HG03571 (cell line): ENCODE measurements around the gene PKLR.
A peak's percentile ranks its signal among the peaks of the same experiment; 100 is the strongest.
"Not testable (repeated sequence)": the region's sequence is repeated elsewhere in the genome, so short reads cannot be mapped to it uniquely, and the experiment has no call there.

Experiments used
- ATAC-seq: cut with Tn5 transposase; IDR thresholded peaks from one replicate; pipeline ENCODE4 v1.9.1; 2021; ENCODE audit not compliant: unreplicated experiment

The PKLR gene

DNA sequence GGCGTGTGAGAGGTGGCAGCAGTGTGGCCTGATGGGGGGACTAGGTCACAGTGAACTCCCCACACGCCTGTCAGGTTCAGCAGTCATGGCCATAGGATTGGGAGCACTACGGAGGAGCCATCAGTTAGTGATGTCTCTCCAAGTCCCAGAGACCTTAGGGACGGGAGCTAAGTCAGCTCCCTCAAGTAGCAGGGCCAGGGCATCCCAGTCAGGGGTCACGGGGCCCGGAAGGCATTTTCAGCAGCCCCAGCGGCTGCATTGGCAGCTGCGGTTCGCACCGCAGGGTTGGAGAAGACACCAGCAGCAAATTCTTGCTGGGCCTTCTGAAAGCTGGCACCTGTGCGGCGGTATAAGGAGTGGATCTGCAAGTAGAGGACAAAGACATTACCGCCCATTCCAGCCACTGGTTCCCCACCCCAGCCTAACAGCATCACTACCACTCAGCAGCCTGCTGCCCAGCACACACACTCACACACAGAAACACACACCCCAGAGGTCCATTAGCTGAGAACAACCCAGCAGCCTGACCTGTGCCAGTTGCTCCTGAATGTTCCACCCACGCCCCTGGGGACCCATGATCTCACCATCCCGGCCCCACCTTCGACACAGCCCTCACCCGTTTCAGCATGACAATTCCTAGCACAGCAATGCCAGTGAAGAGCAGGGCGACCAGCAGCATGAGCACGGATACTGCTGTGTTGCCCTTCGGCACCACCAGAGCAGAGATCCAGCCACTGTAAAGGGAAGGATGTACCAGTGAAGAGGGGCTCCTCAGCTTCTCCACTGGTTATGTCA, 45.0 kb downstream of the PKLR start:
- no peak for ATAC-seq

DNA sequence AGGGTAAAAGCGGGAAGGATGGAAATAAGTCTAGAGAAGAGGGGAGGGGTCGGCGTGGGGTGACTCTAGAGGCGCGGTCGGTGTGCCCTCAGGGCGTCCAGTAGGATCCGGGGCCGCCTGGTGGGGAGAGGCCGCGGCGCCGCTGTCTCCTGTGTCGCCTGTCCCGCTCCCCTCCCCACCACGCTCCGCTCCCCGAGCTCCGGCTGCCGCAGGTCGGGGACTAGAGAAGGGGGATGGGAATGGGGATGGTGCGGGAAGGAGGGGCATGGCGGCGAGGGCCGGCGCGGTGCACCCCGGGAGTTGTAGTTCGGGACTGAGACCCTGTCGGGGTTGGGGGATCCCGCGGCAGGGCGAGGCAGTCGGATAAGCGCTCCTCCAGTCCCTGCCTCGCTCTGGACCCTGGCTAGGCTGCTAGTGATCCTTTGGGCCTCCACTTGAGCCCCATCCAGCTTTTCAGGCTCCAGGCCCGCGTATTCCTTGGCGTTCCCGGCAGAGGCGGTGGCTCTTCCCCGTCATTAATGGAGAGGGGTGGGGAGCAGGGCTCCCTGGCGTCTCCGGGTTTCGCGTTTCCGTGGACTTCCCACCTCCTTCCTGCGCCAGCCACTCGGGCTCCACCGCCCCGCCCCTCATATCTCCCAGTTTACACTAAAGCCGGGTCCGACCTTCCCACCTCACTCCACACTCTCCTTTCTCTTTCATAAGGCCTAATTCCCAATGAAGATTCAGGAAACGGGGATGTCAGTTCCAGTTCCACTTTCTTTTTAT, 45.8 kb downstream of the PKLR start, which contains the start of gene ENTREP3:
ENTREP3 (minus strand) TSS at position 241 of the 765 bp plus-strand sequence. CDS start 606 bp downstream, outside the sequence.
- peak; percentile 40 for ATAC-seq

DNA sequence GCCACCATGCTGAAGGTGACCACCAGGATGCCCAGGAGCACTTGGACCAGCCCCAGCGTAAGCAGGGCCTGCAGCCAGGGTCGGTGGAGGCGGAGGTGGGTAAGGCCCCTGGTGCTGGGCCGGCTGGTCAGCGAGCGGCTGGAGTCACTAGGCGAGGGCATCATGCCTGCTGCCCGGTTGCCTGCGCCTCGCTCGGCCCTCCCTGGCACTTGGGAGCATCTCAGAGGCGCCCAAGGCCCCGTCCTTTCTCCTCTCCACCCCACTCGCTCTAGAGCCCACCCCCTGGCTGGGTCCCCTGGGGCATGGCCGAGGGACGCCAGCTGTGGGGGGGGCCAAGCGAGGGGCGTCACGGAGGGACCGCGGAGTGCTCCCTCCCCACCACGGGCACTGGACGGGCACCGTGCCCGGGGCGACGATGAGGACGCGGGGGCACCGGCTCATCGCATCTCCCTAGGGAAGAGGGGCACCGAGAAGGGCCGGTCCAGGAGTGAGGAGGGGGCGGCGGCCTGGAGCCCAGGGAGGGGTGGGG, 46.5 kb downstream of the PKLR start:
- ATAC-seq: no peak

DNA sequence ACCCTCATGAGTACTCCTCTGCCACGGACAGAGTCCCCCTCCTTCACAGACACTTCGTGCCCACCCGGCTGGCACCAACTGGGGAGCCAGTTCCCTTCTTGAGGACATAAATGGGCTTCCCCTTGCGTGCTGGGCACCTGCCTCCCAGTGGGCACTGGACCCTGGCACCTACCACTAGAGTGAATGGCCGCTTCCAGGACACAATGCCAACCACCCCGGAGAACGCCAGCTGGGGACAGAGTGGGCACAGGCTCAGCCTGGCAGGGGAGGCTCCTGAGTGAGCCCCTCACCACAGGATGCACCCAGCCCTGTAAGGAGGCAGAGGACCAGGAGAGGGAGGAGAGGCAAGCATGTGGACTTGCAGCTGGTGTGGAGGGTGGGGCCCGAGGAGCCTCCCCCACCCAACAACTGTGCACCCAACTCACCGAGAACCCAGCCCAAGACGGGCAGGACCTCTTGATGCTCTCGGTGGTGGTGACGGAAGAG, 47.0 kb downstream of the PKLR start:
- no peak for ATAC-seq

DNA sequence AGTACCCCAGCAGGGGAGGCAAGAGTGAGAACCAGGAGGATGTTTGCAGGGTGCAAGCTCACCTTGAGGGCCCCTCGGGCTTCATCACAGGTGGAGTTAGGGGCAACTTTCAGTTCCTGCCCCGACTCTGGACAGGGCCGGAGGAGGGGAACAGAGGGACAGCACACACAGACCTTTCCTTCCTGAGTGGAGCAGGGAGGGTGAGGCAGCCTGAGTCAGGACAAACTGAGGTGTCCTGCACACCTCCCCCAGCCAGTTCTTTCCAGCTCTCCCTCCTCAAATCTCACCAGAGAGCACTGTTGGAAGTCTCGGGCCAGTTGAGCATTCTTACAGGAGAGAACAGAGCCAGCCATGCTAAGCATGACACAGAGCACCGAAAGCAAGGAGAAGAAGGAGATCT, 47.4 kb downstream of the PKLR start:
- no peak for ATAC-seq

DNA sequence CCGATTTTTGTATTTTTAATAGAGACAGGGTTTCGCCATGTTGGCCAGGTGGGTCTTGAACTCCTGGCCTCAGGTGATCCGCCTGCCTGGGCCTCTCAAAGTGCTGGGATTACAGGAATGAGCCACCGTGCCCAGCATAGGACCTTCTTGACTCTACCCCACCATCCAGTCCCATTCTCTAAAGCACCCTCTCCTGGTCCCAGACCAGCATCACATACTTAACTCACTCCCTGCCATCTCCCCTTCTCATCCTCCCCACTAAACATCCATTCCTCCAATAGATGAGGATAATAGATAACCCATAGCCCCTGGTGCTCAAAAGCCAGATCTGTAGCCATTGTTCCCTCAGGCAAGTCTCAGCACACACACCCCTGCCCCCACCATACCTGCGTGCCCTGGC, 48.0 kb downstream of the PKLR start:
- no peak for ATAC-seq

DNA sequence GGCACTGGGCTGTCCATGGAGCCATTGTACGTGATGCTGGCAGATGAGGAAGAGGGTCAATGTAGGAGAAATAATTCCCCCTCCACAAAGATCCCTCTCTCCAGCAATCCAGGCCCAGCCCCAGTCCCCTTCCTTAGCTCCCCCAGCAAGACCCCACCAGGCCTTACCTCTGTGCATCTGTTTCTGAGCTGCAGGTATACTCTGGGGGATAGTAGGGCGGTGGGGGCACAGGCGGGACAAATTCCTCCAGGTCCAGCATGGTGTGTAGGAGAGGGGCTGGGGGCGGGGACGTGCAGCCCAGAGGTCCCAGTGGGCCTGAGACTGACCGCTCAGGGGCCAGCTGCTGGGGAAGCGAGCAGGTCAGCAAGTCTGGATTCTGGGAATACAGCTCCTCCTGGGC, 49.7 kb downstream of the PKLR start:
- no peak for ATAC-seq

DNA sequence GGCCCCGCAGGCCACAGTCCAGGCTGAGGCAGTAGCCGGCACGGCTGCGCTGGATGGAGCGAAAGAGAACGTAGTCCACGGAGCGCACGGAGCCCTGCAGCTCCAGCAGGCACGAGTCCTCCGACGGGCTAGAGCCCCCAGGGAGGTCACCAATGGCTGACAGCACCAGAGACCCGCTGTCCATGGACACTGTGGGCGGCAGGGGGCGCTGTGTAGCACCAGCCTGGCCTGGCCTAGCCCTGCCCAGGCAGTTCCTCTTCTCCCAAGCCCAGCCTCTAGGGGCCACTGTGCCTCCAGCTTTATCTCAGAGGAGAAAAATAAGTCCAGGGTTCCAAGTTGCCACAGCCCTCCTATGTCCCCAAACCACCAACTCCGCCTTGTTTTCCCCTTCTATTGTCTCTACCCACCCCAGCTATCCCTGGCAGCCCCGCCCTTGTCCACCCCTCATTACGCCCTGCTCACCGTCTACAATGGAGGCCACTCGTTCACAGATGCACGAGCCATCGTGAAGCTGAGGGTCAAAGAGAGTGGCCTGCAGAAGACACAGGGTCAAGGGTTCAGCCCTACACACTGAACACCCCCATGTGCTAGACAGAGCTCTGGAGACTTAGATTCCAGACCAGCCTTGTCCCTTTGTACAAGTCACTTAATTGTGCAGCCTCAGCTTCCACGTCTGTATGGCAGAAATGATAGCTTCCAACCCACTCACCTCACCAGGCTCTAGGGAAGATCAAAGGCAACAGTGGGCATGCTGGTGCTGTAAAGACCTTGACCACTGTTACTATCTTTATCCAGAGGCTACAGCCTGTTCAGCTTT, 50.4 kb downstream of the PKLR start:
- ATAC-seq: peak; percentile 71

DNA sequence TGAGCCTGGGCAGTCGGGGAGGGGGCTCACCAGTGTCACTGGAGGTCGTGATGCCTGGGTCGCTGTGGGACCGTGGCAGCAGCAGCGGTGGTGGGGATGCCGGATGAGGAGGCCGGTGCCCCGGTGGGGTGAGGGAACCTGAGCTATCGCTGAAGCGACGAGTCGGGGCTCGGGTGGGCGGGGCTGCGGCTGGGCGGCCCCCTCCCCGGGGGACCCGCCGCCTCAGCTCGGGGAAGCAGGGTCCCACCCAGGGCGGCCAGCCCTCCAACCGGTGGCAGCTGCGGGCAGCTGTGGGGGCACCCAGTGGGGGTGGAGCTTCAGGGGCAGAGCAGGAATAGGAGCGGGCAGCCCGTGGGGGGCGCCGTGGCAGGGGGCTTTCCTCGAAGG, 51.0 kb downstream of the PKLR start:
- peak; percentile 17 for ATAC-seq

DNA sequence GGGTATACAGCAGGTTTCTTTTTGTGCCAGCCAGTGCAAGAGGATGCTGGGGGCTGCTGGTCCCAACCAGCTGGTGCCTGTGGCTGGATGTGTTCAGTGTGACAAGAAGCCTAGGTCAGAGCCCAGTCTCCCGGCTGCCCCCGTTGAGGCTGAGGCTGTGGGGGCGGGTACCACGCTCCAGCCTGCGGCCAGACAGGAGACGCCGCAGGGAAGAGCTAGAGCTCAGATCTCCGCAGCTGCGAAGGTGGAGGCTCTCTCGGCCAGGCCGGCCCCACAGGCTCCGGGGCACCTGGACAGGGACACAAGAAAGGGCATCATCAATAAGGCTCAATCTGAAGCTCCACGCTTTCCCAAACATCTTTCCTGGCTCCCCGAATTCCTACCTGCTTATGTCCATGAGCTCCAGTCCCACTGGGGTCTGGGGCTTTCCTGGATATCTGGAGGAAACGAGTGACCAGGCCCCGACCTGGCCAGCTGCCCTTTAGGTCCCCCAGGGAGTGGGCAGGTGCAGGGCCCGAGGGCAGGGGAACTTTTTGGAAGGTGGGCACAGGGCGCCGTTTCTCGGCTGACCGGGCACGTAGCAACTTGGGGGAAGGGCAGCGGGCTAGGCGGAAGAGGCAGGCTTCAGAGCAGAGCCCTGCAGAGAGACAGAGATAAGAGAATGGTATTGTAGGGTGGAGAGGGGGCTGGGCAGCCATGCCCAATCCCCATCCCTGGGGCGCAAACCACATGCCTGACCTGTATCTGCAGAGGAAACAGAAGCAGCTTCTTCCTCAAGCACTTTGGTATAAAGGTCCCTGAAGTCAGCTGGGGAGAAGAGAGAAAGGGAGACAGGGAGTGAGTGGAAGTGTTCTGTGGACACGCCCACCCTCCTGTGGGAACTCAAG, 53.3 kb downstream of the PKLR start:
- ATAC-seq: no peak

DNA sequence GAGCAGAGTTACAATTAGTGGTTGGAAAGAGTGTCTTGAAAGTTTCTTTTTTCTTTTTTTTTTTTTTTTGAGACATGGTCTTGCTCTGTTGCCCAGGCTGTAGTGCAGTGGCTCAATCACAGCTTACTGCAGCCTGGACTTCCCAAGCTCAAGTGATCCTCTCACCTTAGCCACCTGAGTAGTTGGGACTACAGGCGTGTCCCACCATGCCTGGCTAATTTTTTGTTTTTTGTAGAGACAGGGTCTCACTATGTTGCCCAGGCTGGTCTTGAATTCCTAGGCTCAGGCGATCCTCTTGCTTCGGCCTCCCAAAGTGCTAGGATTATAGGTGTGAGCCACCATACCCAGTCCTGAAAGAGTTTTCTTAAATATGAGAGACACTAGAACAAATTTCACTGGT, 54.4 kb downstream of the PKLR start:
- ATAC-seq: not testable (repeated sequence)

DNA sequence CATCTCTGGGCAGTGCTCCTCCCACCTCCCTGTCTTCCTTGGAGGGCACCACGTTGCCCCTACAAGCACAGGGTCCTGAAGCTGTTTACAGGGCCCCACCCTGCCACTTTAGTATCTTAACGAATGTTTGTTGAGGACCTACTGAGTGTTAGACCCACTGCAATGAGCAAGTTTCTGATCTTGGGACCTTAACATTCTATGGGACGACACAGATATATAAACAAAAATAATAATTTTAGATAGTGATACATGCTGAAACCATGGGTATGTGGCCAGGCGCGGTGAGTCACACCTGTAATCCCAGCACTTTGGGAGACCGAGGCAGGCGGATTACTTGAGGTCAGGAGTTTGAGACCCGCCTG, 56.1 kb downstream of the PKLR start:
- no peak for ATAC-seq

DNA sequence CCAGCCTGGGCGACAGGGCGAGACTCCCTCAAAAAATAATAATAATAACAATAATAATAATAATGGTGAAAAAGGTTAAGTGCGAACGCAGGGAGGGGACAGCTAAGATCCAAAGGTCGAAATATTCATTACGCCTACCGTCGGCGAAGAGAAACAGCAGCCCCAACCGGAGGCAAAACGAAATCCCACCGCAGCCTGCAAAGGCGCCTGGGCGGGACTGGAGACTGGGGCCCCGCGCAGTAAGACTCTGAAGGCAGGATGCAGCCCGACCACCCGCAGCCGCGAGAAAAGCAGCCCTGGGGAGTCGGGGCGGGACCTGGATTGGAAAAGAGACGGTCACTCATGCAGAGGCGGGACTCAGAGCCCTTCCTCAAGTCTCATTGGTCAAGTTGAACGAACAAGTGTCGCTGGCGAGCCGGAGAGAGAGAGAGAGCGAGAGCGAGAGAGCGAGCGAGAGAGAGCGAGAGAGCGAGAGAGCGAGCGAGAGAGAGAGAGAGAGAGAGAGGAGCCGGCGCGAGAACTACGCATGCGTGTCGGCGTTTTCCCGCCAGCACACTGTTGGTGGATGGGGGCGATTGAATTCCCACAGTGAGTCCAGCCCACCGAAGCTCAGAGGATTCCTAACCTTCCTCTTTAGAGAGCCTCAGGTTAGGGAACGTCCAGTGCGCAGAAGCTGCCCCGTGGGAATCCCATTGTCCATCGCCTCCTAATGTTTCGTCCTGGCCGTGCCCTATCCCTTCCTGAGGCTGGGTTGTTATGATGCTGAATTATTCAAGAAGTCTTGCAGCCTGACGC, 56.7 kb downstream of the PKLR start:
- ATAC-seq: peak; percentile 81

DNA sequence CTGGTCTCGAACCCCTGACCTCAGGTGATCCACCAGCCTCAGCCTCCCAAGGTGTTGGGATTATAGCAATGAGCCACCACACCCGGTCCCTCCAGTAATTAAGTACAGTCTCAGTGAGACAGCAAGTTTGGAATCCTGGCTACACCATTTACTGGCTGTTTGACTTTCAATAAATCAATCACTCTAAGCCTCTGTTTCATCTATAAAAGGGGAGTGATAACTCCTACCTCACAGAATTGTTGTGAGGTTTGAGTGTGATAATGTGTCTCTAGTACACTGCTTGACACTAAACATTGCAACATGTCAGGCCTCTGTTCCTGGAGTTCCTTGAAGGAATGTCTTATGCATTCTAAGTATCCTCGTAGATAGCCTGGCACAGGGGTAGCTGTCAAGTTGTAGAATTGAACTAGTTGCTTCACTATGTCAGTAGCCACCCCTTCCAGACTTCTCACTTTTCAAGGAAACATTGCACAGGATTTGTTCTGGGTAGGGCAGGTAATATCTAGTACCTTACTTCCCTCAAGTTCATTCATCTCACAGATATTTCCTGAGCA, 58.4 kb downstream of the PKLR start:
- no peak for ATAC-seq

DNA sequence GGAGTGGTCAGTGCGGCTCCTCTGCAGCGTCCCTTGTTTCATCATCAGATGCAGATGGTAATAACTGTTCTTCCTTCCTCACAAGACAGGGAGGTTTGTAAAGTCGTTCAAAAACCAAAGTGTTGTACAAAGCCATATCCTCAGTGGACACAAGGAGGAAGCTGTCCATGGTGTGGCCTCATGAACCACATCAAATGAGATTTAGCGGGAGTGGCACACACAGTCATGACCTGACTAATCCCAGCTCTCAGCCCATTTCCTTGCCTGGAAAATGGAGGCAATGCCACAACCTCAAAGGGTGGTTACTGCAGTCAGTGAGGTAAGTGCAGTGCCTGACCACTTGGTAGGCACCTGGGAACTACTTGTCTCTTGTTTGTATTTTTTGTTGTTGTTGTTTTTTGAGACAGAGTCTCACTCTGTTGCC, 59.4 kb downstream of the PKLR start:
- no peak for ATAC-seq

DNA sequence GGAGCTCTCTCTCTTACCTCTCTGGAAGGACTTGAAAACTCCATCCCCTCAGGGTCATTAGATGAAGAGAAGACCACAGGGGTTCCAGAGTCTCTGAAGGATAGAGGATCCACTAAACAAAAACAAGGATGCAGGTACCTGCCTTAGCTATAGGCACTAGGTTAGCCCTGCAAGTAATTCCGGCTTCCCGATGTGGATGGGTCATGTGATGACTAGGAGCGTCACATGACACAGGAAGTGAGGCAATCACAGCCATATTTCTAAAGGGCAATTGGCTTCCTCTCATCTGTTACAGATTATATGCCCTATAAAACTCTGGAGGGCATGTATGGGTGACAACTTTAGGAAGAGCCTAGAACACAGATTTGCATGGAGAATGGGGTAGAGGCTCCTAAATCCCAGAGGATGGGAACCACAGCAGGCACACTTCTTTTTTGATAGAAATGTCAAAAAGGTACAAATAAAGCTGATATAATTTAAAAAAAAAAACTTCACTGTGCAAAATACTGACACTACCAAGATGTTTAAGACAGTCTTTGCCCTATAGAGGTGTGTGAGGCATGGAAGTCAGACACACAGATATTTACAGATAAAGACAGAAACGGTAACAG, 60.1 kb downstream of the PKLR start:
- no peak for ATAC-seq
